GM12878 (cell line): ENCODE results near the gene SLC3A2. TPM values are rescaled to one million over a fixed set of nuclear protein-coding genes. Genes with fewer than 3 reads are reported as not detected.
A peak's percentile ranks its signal among the peaks of the same experiment; 100 is the strongest.

Source experiments
- ASH2L ChIP-seq: fragments of 300-600, 200-600 bp; sonication (generic); IDR thresholded peaks from 2 replicates; pipeline ENCODE4 v1.6.1; 2017; ENCODE audit warnings: low read depth, mild to moderate bottlenecking, borderline replicate concordance
- ATF7 ChIP-seq: fragments of 450-650 bp; IDR thresholded peaks from 2 replicates; pipeline ENCODE4 v1.6.1; 2016; ENCODE audit warnings: low read depth, mild to moderate bottlenecking
- IRF5 ChIP-seq: fragments of 450-650 bp; IDR thresholded peaks from 2 replicates; pipeline ENCODE4 v1.6.1; 2017; ENCODE audit warnings: borderline replicate concordance
- NFIC ChIP-seq: IDR thresholded peaks from 2 replicates; pipeline ENCODE4 v1.6.1; 2012; ENCODE audit warnings: low read depth, mild to moderate bottlenecking, inconsistent platforms, low read length, moderate library complexity
- POLR2A ChIP-seq: IDR thresholded peaks from 2 replicates; pipeline ENCODE4 v1.6.1; 2011; ENCODE audit warnings: low read depth, mild to moderate bottlenecking, low read length
- RAD51 ChIP-seq: fragments of 450-650 bp; IDR thresholded peaks from 2 replicates; pipeline ENCODE4 v1.6.1; 2016; ENCODE audit warnings: moderate library complexity, mild to moderate bottlenecking, inconsistent platforms
- RBBP5 ChIP-seq: fragments of 200-600 bp; sonication (generic); conservative IDR thresholded peaks from 2 replicates; pipeline ENCODE4 v1.6.1; 2016
- ZBED1 ChIP-seq: IDR thresholded peaks from 2 replicates; pipeline ENCODE4 v1.6.1; 2016; ENCODE audit warnings: borderline replicate concordance
- ZNF24 ChIP-seq: fragments of 450-650 bp; IDR thresholded peaks from 2 replicates; pipeline ENCODE4 v1.6.1; 2017; ENCODE audit warnings: antibody characterized with exemption, mild to moderate bottlenecking
- polyA plus RNA-seq, 11 experiments: library from polyadenylated mRNA; depleted of rRNA in 4 of 11; unstranded in 6 of 11; stranded (reverse) in 5 of 11; fragments of >200 nt; fragmentation: Nextera tagmentation in 4 of 11; fragmentation: Illumina TruSeq in 1 of 11; extraction: Ambion mirVana in 4 of 11; extraction: Trizol in 1 of 11; gene quantifications; 1 replicate in 1 of 11; 2 replicates in 10 of 11; pipeline versions ENCODE4 v1.2.1 to v1.2.3, GENCODE V29; 2011 to 2016; ENCODE audit warnings: inconsistent platforms in 2 of 11, missing spikeins in 2 of 11, low read depth in 1 of 11
- total RNA-seq, 4 experiments: library from RNA; depleted of rRNA in 3 of 4; stranded (reverse); fragments of >200 nt in 3 of 4; fragmentation: Illumina TruSeq in 1 of 4; extraction: Trizol in 1 of 4; gene quantifications; 2 replicates each; pipeline versions ENCODE4 v1.2.1 to v1.2.3, GENCODE V29; 2013 to 2021
- TF ChIP-seq, protein P1 (sequence below): fragments of 450-650 bp; IDR thresholded peaks from 2 replicates; pipeline ENCODE4 v1.6.1; 2016; ENCODE audit warnings: mild to moderate bottlenecking
- TF ChIP-seq, protein P2 (sequence below): fragments of 450-650 bp; formaldehyde crosslinking; IDR thresholded peaks from 2 replicates; pipeline ENCODE4 v1.5.0; 2022; ENCODE audit warnings: mild to moderate bottlenecking, missing genetic modification characterization

The SLC3A2 gene
- total and polyA plus RNA-seq, 10 of the 15 experiments (the other 5 are each of a cell fraction or from before 2014, with no cell fraction given): 6.9 to 158 (median 106) TPM

- TF ChIP-seq NFIC (0 out of 2 replicates have a peak, but pooled peaks have one; percentile 9), ASH2L (no peak), RAD51 (no peak), ATF7 (no peak), ZBED1 (0 out of 2 replicates have a peak, but pooled peaks have one; percentile 7), IRF5 (no peak), RBBP5 (no peak), ZNF24 (no peak), POLR2A (peak; percentile 41; the same call in 1 of the 2 replicates)
- TF ChIP-seq, protein P1, sequence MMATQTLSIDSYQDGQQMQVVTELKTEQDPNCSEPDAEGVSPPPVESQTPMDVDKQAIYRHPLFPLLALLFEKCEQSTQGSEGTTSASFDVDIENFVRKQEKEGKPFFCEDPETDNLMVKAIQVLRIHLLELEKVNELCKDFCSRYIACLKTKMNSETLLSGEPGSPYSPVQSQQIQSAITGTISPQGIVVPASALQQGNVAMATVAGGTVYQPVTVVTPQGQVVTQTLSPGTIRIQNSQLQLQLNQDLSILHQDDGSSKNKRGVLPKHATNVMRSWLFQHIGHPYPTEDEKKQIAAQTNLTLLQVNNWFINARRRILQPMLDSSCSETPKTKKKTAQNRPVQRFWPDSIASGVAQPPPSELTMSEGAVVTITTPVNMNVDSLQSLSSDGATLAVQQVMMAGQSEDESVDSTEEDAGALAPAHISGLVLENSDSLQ: no peak
- TF ChIP-seq, protein P2, sequence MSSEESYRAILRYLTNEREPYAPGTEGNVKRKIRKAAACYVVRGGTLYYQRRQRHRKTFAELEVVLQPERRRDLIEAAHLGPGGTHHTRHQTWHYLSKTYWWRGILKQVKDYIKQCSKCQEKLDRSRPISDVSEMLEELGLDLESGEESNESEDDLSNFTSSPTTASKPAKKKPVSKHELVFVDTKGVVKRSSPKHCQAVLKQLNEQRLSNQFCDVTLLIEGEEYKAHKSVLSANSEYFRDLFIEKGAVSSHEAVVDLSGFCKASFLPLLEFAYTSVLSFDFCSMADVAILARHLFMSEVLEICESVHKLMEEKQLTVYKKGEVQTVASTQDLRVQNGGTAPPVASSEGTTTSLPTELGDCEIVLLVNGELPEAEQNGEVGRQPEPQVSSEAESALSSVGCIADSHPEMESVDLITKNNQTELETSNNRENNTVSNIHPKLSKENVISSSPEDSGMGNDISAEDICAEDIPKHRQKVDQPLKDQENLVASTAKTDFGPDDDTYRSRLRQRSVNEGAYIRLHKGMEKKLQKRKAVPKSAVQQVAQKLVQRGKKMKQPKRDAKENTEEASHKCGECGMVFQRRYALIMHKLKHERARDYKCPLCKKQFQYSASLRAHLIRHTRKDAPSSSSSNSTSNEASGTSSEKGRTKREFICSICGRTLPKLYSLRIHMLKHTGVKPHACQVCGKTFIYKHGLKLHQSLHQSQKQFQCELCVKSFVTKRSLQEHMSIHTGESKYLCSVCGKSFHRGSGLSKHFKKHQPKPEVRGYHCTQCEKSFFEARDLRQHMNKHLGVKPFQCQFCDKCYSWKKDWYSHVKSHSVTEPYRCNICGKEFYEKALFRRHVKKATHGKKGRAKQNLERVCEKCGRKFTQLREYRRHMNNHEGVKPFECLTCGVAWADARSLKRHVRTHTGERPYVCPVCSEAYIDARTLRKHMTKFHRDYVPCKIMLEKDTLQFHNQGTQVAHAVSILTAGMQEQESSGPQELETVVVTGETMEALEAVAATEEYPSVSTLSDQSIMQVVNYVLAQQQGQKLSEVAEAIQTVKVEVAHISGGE (CRISPR knock-in tag): peak; percentile 6; the same call in 1 of the 2 replicates
These were observed 26.5 kb upstream of the SLC3A2 start (continued) for GRCh38 chr11:62854013-62854824.
